GM23248 (cell line): ENCODE data around the gene RPL5.

ENCODE experiments used
- EZH2 ChIP-seq: fragments of 200-600 bp; sonication (generic); IDR thresholded peaks from 2 replicates; pipeline ENCODE4 v1.6.1; 2018; ENCODE audit warnings: antibody characterized with exemption, mild to moderate bottlenecking; ENCODE audit not compliant: insufficient read depth, poor library complexity, severe bottlenecking
- EZH2phosphoT487 ChIP-seq: fragments of 200-600 bp; sonication (generic); IDR thresholded peaks from 2 replicates; pipeline ENCODE4 v1.6.1; 2018; ENCODE audit warnings: antibody characterized with exemption, moderate library complexity, mild to moderate bottlenecking, low read depth; ENCODE audit not compliant: insufficient read depth

GRCh38 chr1:92820024-92820423 is 11.8 kb upstream of the RPL5 start:
- TF ChIP-seq EZH2phosphoT487 = no peak
- no peak for TF ChIP-seq EZH2
